ENCODE results near the gene STK32B. TPM values are rescaled to one million over a fixed set of nuclear protein-coding genes. Genes with fewer than 3 reads are reported as not detected.

STK32B gene
- total RNA-seq, 4 donors from 2014 or later, result 2.4 to 3.9 (median 3.1) TPM

GRCh38 chr4:5503336-5503936 lies 452.2 kb downstream of the STK32B start:
- ATAC-seq (ENCODE audit: low FRiP score) (no peak), DNase-seq (ENCODE audit: low spot score) (no peak)
- no peak for TF ChIP-seq CTCF (IDR thresholded peaks at IDR 0.05)

GRCh38 chr4:5504486-5504885 lies 453.2 kb downstream of the STK32B start:
- no peak for ATAC-seq (ENCODE audit: low FRiP score)
- no peak for DNase-seq (ENCODE audit: low spot score)
- no peak for TF ChIP-seq CTCF (IDR thresholded peaks at IDR 0.05)

- ATAC-seq (ENCODE audit: low FRiP score) (no peak), DNase-seq (ENCODE audit: low spot score) (no peak)
- no peak for TF ChIP-seq CTCF (IDR thresholded peaks at IDR 0.05)
These were observed 459.2 kb downstream of the STK32B start for GRCh38 chr4:5510504-5510903.

- ATAC-seq (ENCODE audit: low FRiP score) (no peak), DNase-seq (ENCODE audit: low spot score) (no peak)
- TF ChIP-seq CTCF (IDR thresholded peaks at IDR 0.05), result no peak
These were observed 460.5 kb downstream of the STK32B start for GRCh38 chr4:5511791-5512190.

GRCh38 chr4:5515646-5516045 lies 464.4 kb downstream of the STK32B start:
- ATAC-seq (ENCODE audit: low FRiP score) (no peak), DNase-seq (ENCODE audit: low spot score) (no peak)
- TF ChIP-seq CTCF (IDR thresholded peaks at IDR 0.05), result no peak

- ATAC-seq (ENCODE audit: low FRiP score) (no peak), DNase-seq (ENCODE audit: low spot score) (no peak)
- TF ChIP-seq CTCF (IDR thresholded peaks at IDR 0.05), result no peak
These were observed 466.1 kb downstream of the STK32B start for GRCh38 chr4:5517372-5517771.

GRCh38 chr4:5524446-5525299 lies 473.4 kb downstream of the STK32B start:
- DNase-seq (ENCODE audit: low spot score) (no peak), ATAC-seq (ENCODE audit: low FRiP score) (no peak)
- TF ChIP-seq CTCF (IDR thresholded peaks at IDR 0.05), result no peak

All from omental fat pad (tissue), 4 donors.